Stimulated activated CD8-positive, alpha-beta memory T cell treated with anti-CD3 and anti-CD28 coated beads, Interleukin-15, amount 100 ng/mL, for 48 hours (primary cell): ENCODE measurements around the gene ITGB7.

Experiments
- DNase-seq, 2 donors: peaks; one replicate each; pipeline ENCODE4 v3.0.0-alpha.2; 2020; ENCODE audit warnings: low read depth in 2 of 2

ITGB7 gene

GRCh38 chr12:53207042-53207441 lies at the start of gene ITGB7:
Gene ITGB7, minus strand, starts transcription at chr12:53207251. Its CDS starts 6,808 bp downstream, at chr12:53200443.
- peak; percentile 62 to 72 for DNase-seq

GRCh38 chr12:53255996-53256395 lies 48.9 kb upstream of the ITGB7 start:
- no peak for DNase-seq

GRCh38 chr12:53254816-53255545 lies 47.9 kb upstream of the ITGB7 start:
- no peak for DNase-seq

- no peak for DNase-seq
Measured at GRCh38 chr12:53253298-53253697, 46.2 kb upstream of the ITGB7 start.

- no peak for DNase-seq
Measured at GRCh38 chr12:53252349-53252916, 45.4 kb upstream of the ITGB7 start.

- peak; percentile 58 for DNase-seq
Measured at GRCh38 chr12:53251477-53252348, 44.7 kb upstream of the ITGB7 start.

GRCh38 chr12:53245286-53245685 lies 38.2 kb upstream of the ITGB7 start:
- DNase-seq = no peak

- no peak for DNase-seq
Measured at GRCh38 chr12:53244337-53244736, 37.3 kb upstream of the ITGB7 start.

- no peak for DNase-seq
Measured at GRCh38 chr12:53241623-53242412, 34.8 kb upstream of the ITGB7 start.

- no peak for DNase-seq
Measured at GRCh38 chr12:53239643-53240258, 32.7 kb upstream of the ITGB7 start.

- DNase-seq = no peak
Measured at GRCh38 chr12:53236443-53237111, 29.5 kb upstream of the ITGB7 start.

- no peak for DNase-seq
Measured at GRCh38 chr12:53235742-53236442, 28.8 kb upstream of the ITGB7 start.

- no peak for DNase-seq
Measured at GRCh38 chr12:53235164-53235563, 28.1 kb upstream of the ITGB7 start.

GRCh38 chr12:53234271-53234914 lies 27.3 kb upstream of the ITGB7 start:
- DNase-seq = no peak

- no peak for DNase-seq
Measured at GRCh38 chr12:53233671-53234121, 26.6 kb upstream of the ITGB7 start.

GRCh38 chr12:53232646-53233461 lies 25.8 kb upstream of the ITGB7 start:
- no peak for DNase-seq

- peak; percentile 49 to 60 for DNase-seq
Measured at GRCh38 chr12:53231921-53232645, 25.0 kb upstream of the ITGB7 start, which contains the start of gene RARG. Gene RARG, minus strand, starts transcription at chr12:53232209. Its CDS starts 4,664 bp downstream, at chr12:53227545.

GRCh38 chr12:53231671-53231920 lies 24.5 kb upstream of the ITGB7 start:
- no peak for DNase-seq
